GM23338 (cell line): Measurements from ENCODE around the gene TNC.

Experiments
- EZH2 ChIP-seq: fragments of 200-600 bp; sonication (generic); IDR thresholded peaks from one replicate; pipeline ENCODE4 v1.8.0; 2017; ENCODE audit warnings: antibody characterized with exemption, mild to moderate bottlenecking, low read depth; ENCODE audit not compliant: unreplicated experiment
- EZH2phosphoT487 ChIP-seq: fragments of 200-600 bp; sonication (generic); IDR thresholded peaks from one replicate; pipeline ENCODE4 v1.8.1; 2018; ENCODE audit warnings: antibody characterized with exemption; ENCODE audit not compliant: unreplicated experiment
- NANOG ChIP-seq: IDR thresholded peaks from 2 replicates; pipeline ENCODE4 v1.6.1; 2016; ENCODE audit warnings: antibody characterized with exemption, borderline replicate concordance
- POLR2AphosphoS5 ChIP-seq: IDR thresholded peaks from 2 replicates; pipeline ENCODE4 v1.6.1; 2016; ENCODE audit warnings: antibody characterized with exemption, low read depth
- TF ChIP-seq, protein P1 (sequence below), 2 experiments: fragments of 200-600 bp in 1 of 2; sonication (generic) in 1 of 2; conservative IDR thresholded peaks; 2 replicates each; pipeline versions ENCODE4 v1.5.1 to v1.6.1; 2016 to 2017; ENCODE audit warnings: antibody characterized with exemption in 2 of 2, low read depth in 2 of 2, mild to moderate bottlenecking in 2 of 2, moderate library complexity in 1 of 2
- TF ChIP-seq, protein P2 (sequence below): IDR thresholded peaks from one replicate; pipeline ENCODE4 v1.6.1; 2018; ENCODE audit warnings: antibody characterized with exemption; ENCODE audit not compliant: unreplicated experiment
- TF ChIP-seq, protein P3 (sequence below): IDR thresholded peaks from 2 replicates; pipeline ENCODE4 v1.6.1; 2016; ENCODE audit warnings: antibody characterized with exemption

DNA sequence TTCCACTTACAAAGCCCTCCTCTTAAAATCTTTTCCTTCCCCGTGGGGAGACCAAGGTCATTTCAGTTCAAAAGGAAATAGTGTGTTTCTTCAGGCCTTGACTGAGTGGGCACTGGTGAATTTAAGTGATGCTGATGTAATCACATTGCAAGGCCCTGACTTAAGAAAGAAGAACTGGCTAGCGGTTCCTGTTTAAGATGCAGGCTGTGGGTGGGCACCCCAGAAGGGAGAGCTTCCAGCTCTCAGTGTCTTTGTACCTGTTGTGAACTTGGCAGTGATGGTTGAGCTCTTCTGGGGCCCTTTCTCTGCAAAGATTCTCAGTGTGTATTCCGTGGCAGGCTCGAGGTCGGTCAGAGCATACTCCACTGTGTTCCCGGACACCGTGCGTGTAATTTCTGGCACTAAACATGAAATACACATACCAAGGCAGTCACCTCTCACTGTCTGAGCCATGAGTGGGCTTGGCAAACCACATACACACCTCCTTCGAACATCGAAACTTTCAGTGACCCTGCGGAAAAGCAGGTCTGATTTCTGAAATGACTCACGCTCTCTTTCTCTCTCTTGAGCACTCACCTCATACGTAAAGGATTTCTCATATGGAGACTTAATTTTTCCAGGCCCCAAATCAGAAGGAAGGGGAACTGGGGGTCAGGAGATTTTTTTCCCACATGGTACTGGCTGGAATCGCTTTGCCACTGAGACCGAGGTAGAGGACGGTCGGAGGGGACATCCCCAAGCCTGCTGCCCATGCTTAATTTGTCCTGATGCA, 81.9 kb downstream of the TNC start:
- no peak for TF ChIP-seq EZH2phosphoT487
- TF ChIP-seq, protein P1, sequence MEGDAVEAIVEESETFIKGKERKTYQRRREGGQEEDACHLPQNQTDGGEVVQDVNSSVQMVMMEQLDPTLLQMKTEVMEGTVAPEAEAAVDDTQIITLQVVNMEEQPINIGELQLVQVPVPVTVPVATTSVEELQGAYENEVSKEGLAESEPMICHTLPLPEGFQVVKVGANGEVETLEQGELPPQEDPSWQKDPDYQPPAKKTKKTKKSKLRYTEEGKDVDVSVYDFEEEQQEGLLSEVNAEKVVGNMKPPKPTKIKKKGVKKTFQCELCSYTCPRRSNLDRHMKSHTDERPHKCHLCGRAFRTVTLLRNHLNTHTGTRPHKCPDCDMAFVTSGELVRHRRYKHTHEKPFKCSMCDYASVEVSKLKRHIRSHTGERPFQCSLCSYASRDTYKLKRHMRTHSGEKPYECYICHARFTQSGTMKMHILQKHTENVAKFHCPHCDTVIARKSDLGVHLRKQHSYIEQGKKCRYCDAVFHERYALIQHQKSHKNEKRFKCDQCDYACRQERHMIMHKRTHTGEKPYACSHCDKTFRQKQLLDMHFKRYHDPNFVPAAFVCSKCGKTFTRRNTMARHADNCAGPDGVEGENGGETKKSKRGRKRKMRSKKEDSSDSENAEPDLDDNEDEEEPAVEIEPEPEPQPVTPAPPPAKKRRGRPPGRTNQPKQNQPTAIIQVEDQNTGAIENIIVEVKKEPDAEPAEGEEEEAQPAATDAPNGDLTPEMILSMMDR (conservative IDR thresholded peaks at IDR 0.05; ENCODE audit: low read depth in 2 of 2) = no peak
- no peak for TF ChIP-seq POLR2AphosphoS5
- TF ChIP-seq, protein P2, sequence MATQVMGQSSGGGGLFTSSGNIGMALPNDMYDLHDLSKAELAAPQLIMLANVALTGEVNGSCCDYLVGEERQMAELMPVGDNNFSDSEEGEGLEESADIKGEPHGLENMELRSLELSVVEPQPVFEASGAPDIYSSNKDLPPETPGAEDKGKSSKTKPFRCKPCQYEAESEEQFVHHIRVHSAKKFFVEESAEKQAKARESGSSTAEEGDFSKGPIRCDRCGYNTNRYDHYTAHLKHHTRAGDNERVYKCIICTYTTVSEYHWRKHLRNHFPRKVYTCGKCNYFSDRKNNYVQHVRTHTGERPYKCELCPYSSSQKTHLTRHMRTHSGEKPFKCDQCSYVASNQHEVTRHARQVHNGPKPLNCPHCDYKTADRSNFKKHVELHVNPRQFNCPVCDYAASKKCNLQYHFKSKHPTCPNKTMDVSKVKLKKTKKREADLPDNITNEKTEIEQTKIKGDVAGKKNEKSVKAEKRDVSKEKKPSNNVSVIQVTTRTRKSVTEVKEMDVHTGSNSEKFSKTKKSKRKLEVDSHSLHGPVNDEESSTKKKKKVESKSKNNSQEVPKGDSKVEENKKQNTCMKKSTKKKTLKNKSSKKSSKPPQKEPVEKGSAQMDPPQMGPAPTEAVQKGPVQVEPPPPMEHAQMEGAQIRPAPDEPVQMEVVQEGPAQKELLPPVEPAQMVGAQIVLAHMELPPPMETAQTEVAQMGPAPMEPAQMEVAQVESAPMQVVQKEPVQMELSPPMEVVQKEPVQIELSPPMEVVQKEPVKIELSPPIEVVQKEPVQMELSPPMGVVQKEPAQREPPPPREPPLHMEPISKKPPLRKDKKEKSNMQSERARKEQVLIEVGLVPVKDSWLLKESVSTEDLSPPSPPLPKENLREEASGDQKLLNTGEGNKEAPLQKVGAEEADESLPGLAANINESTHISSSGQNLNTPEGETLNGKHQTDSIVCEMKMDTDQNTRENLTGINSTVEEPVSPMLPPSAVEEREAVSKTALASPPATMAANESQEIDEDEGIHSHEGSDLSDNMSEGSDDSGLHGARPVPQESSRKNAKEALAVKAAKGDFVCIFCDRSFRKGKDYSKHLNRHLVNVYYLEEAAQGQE = no peak
- TF ChIP-seq, protein P3, sequence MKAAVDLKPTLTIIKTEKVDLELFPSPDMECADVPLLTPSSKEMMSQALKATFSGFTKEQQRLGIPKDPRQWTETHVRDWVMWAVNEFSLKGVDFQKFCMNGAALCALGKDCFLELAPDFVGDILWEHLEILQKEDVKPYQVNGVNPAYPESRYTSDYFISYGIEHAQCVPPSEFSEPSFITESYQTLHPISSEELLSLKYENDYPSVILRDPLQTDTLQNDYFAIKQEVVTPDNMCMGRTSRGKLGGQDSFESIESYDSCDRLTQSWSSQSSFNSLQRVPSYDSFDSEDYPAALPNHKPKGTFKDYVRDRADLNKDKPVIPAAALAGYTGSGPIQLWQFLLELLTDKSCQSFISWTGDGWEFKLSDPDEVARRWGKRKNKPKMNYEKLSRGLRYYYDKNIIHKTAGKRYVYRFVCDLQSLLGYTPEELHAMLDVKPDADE = no peak
- TF ChIP-seq EZH2 = no peak
- TF ChIP-seq NANOG = no peak
